Measurements from ENCODE around the gene DEDD.

GRCh38 chr1:161132410-161133219 lies at the start of gene DEDD:
- TF ChIP-seq SPI1 (IDR thresholded peaks at IDR 0.05; ENCODE audit: low read depth, low read length): no peak
- TF ChIP-seq POU2F2 (IDR thresholded peaks at IDR 0.05; ENCODE audit: low read depth, low read length): no peak

Data from GM12891 (cell line).